ENCODE results near the gene DIRAS1.

DIRAS1 gene

GRCh38 chr19:2720777-2721569, at the start of gene DIRAS1:
Gene DIRAS1 (minus strand): TSS chr19:2721372. CDS start chr19:2717806, 3,566 bp downstream.
- DNase-seq (ENCODE audit: low spot score), result no peak

GRCh38 chr19:2770055-2771013, 49.2 kb upstream of the DIRAS1 start:
- no peak for DNase-seq (ENCODE audit: low spot score)

- no peak for DNase-seq (ENCODE audit: low spot score)
Measured at GRCh38 chr19:2769218-2769617, 48.0 kb upstream of the DIRAS1 start.

GRCh38 chr19:2768365-2769132, 47.4 kb upstream of the DIRAS1 start:
- no peak for DNase-seq (ENCODE audit: low spot score)

GRCh38 chr19:2767688-2768087, 46.5 kb upstream of the DIRAS1 start:
- no peak for DNase-seq (ENCODE audit: low spot score)

- DNase-seq (ENCODE audit: low spot score), result no peak
Measured at GRCh38 chr19:2766594-2767372, 45.6 kb upstream of the DIRAS1 start.

- no peak for DNase-seq (ENCODE audit: low spot score)
Measured at GRCh38 chr19:2765376-2765775, 44.2 kb upstream of the DIRAS1 start.

- DNase-seq (ENCODE audit: low spot score), result no peak
Measured at GRCh38 chr19:2764945-2765344, 43.8 kb upstream of the DIRAS1 start.

GRCh38 chr19:2763687-2764086, 42.5 kb upstream of the DIRAS1 start:
- DNase-seq (ENCODE audit: low spot score), result no peak

- DNase-seq (ENCODE audit: low spot score), result no peak
Measured at GRCh38 chr19:2762783-2763496, 41.8 kb upstream of the DIRAS1 start.

- DNase-seq (ENCODE audit: low spot score), result no peak
Measured at GRCh38 chr19:2761876-2762782, 41.0 kb upstream of the DIRAS1 start.

GRCh38 chr19:2761309-2761677, 40.1 kb upstream of the DIRAS1 start:
- no peak for DNase-seq (ENCODE audit: low spot score)

- no peak for DNase-seq (ENCODE audit: low spot score)
Measured at GRCh38 chr19:2759965-2760364, 38.8 kb upstream of the DIRAS1 start.

GRCh38 chr19:2759362-2759761, 38.2 kb upstream of the DIRAS1 start:
- DNase-seq (ENCODE audit: low spot score), result no peak

GRCh38 chr19:2758601-2759313, 37.6 kb upstream of the DIRAS1 start:
- no peak for DNase-seq (ENCODE audit: low spot score)

- DNase-seq (ENCODE audit: low spot score), result no peak
Measured at GRCh38 chr19:2756921-2757881, 36.0 kb upstream of the DIRAS1 start.

- DNase-seq (ENCODE audit: low spot score), result no peak
Measured at GRCh38 chr19:2756477-2756876, 35.3 kb upstream of the DIRAS1 start.

- no peak for DNase-seq (ENCODE audit: low spot score)
Measured at GRCh38 chr19:2755811-2756210, 34.6 kb upstream of the DIRAS1 start.

All from CD4-positive, alpha-beta T cell treated with Interleukin-6 at 100 ng/mL for 8 hours (primary cell).